Stimulated activated CD4-positive, alpha-beta T cell treated with anti-CD3 and anti-CD28 coated beads, TNF-alpha, amount 100 ng/mL, for 24 hours (primary cell): ENCODE measurements around the gene SIRPB1.
A peak's percentile ranks its signal among the peaks of the same experiment; 100 is the strongest.
"Not testable (repeated sequence)": the region's sequence is repeated elsewhere in the genome, so short reads cannot be mapped to it uniquely, and the experiment has no call there.

ENCODE experiments used
- DNase-seq, 3 experiments: peaks; one replicate each; pipeline ENCODE4 v3.0.0-alpha.2; 2020; ENCODE audit warnings: low read depth in 3 of 3

SIRPB1 gene

DNA sequence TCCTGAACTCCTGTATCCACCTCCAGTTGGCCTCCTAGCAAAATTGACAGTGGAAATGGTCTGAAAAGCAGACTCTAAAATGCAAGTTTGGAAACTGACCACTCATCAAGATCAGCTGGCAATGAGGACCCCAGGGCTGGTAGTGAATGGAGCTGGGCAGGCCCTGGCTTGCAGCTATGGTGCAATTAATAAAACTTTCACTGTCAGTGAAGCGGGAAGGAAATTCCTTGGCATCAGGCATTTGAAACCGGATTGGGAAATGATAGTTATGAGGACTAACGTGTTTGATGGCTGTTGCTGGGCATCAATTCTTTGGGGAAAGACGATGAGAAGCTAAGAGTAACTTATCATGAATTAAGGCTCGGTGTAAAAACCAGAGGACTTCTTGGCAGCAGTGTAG lies 19.1 kb downstream of the SIRPB1 start:
- no peak for DNase-seq

DNA sequence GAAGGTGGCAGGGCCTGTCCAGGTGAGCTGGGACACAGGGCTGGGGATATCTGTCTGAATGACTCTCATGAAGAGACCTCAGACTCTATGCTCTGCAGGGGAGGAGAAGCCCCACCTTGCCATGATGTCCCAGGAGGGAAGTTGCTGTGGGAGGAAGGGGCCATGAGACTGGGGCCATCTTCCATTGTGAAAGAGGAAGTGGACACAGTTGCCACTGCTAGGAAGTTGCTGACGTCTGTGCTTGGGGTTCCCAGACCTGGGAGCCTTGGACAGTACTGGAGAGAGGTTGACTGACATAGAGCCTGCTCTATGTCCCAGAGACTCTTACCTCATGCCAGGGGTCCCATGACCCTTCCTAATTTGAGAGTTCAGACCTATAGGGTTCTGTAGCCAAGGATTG lies 24.5 kb downstream of the SIRPB1 start:
- no peak for DNase-seq

DNA sequence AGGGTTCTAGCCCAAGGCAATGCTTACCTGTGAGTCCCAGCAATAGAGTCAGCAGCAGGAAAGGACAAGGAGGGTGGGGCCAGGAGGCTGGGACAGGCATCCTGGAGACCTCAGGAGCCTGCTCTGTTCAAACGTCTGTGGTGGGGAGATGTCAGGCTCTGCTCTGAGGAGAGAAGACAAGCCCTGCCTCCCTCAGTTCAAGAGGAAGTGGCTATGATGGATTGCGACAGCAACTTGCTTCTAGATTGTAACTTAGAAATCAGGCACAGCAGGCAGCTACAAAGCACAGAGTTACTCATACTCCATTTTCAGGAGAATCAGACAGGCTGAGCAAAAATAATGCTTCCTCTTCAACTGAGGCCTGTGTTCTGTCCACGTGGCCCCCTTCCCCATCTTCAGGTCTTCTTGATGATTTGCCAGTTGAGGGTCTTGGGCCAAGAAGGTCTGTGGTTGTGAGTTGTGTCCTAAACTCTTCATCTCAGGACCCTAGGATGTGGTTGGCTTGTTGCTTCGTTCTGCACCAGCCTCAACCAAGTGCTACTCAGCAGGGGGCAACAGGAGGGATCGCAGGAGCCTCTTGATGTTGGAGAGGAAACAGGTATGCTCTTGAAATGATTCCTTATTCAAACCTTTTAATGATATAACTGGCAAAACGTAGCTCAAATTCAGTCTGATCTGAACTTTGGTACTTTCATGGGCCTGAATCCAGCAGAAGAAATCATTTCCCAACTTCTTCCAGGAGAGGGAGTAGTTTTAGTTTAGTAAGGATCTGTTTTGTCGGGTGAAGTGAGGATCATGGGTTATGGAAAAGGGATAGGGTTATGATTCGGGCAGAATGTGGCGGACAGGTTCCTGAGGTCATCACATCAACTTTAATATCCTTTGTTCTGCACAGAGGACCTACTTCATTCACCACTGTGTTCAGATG lies 31.0 kb downstream of the SIRPB1 start:
- no peak for DNase-seq

DNA sequence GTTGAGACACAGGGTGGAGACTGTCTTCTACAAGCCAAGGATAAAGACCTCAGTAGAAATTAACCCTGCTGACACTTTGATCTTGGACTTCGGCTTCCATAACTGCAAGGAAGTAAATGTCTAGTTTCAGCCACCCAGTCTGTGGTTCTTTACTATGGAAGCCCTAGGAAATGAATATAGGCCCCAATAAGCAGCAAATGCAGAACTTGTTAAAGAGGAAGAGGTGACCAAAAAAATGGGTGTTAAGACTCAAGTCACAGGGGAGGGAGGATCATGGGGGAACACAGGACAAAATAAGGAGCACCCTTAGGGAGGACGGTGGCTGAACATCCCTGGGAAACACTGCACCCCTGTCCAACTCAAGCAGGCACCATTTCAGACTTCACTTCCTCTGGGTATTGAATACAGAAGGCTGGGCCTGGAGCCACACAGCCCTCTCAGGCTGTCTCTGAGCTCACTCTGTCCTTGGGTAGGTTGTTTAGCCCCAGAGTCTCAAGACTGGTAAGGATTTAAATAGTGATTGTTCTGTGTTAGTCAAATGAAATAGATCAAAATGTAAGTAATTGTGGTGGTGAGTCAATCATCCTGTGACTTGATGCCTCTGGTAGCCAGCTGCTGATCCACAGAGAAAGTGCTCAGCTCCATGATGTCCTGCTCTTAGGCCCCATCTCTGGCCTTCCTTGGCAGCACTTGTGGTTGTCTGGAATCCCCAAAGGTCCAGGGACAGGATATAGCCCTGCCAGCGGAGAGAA lies 31.9 kb downstream of the SIRPB1 start:
- DNase-seq: no peak

DNA sequence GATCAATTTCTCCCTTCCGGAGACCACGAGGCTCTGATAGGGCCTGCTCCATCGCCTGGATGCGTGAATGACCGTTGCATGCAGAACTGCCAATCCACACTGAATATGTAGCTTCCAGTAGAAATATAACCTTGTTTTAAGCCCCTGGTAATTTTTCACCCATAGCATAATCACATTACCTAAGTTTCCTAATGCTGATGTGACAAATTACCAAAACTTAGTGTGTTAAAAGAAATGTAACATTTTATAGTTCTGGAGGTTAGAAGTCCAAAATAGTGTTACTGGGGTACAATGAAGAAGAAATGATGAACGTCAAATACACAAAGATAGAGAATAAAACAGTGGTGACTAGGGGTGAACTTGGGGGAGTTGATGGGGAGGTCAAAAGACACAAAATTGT lies 40.3 kb downstream of the SIRPB1 start:
- no peak for DNase-seq

DNA sequence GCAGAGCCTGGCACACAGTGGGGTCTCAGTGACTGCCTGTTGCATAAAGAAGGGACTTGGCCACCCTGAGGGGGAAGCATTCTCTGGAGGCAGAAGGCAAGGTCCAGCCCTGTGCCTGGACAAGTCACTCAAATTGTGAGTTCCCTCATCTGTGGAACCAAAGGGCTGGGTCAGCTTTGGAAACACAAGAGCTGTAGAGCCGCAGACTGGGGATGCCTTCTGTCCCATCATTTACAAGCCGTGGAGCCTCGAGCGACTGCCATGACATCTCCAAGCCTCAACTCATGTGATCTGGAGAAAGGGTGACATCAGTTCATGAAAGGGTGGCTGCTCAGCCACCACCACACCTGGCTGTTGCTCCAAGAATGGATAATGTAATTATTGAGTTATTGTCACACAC lies 41.9 kb downstream of the SIRPB1 start:
- DNase-seq: no peak

DNA sequence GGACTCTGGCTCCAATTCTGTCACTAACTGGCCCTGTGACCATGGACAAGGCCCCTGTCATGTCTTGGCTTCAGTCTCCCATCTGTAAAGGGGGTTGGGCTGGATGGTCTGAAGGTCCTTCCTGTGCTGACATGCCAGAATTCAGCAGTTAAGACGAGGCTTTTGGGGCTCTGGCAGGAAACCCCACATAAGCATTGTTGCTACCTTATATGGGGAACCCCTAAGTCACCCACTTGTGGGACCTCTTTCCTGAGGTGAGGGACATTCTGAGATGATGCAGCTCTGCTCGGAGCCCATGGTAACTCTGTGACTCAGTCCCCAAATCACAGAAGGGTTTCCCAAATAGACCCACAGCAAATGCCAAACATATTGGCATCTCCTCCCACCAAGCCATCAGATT lies 42.5 kb downstream of the SIRPB1 start:
- not testable (repeated sequence) for DNase-seq

DNA sequence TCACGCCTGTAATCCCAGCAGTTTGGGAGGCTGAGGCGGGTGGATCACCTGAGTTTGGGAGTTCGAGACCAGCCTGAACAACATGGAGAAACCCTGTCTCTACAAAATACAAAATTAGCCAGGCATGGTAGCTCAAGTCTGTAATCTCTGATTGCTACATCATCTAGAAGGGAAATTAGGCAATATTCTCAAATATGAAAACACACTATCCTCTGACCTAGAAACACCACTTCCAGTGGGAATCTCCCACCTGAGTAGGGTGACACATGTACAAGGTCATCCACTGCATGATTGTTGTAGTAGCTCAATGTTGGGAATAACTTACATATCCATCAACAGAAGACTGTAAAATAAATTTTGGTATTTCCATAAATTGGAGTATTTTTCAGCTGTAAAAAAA lies 43.2 kb downstream of the SIRPB1 start:
- DNase-seq: no peak

DNA sequence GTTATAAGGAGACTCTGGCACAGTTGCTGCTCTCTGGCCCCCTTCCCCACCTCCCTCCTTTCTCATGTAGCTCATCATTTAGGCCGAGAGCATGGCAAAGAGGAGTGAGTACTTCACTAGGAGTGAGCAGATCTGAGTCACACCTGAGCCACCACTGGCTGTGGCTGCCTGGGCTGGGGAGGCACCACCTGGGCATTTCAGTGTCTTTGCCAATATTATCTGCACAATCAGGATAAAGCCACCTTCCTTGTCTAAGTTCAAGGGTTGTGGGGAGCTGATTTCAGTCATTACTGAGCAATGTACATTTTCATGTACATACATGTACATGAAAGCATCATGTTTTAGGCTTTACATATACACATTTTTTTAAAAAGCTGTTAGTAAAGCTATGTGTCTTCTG lies 43.8 kb downstream of the SIRPB1 start:
- peak in 1 of 3 experiments; percentile 8 for DNase-seq

DNA sequence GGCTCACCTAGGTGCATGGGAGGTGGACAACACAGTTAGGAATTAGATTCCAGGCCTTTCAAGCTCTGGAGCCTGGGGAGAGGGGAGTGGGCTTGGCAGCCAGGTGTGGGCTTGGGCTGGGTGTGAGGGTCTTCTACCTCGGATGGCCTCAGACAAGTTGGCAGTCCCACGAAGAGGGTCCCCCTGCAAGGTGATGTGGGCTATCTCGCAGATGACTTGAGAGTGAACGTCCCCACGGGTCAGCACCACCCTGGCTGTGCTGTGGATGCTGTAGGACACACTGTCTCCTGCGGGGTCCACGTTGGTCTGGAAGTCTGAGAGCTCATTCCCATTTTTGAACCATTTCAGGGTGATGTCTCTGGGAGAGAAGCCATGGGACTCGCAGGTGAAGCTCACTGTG lies 48.2 kb downstream of the SIRPB1 start:
- DNase-seq: not testable (repeated sequence)
